ENCODE results near the gene GRIK4.

Gene GRIK4

GRCh38 chr11:120827820-120828219, 316.3 kb downstream of the GRIK4 start:
- Histone ChIP-seq H3K4me1 (no peaks in the 10 kb centered on the region), H3K27ac (no peak overlapping the region), H3K36me3 (no peaks in the 10 kb centered on the region), H3K4me2 (no peak overlapping the region), H3K4me3 (no peak overlapping the region), H4K20me1 (no peaks in the 10 kb centered on the region), H3K27me3 (no peaks in the 10 kb centered on the region), H3K9me3 (no peaks in the 10 kb centered on the region), H3K9ac (no peak overlapping the region)
- no peak for TF ChIP-seq Cebpa-rat (IDR thresholded peaks at IDR 0.05)

GRCh38 chr11:120828847-120829246, 317.3 kb downstream of the GRIK4 start:
- TF ChIP-seq Cebpa-rat (IDR thresholded peaks at IDR 0.05) = no peak
- H3K4me2 ChIP-seq = no peak overlapping the region
- no peaks in the 10 kb centered on the region for H3K9me3 ChIP-seq
- no peak overlapping the region for H3K4me3 ChIP-seq
- H3K4me1 ChIP-seq = no peaks in the 10 kb centered on the region
- H4K20me1 ChIP-seq = no peaks in the 10 kb centered on the region
- no peaks in the 10 kb centered on the region for H3K36me3 ChIP-seq
- H3K27me3 ChIP-seq = no peaks in the 10 kb centered on the region
- no peak overlapping the region for H3K9ac ChIP-seq
- H3K27ac ChIP-seq = no peak overlapping the region

- no peak for TF ChIP-seq Cebpa-rat (IDR thresholded peaks at IDR 0.05)
- no peaks in the 10 kb centered on the region for H3K9me3 ChIP-seq
- no peaks in the 10 kb centered on the region for H3K36me3 ChIP-seq
- H3K9ac ChIP-seq = no peak overlapping the region
- no peaks in the 10 kb centered on the region for H3K27me3 ChIP-seq
- H3K4me2 ChIP-seq = no peak overlapping the region
- H3K4me1 ChIP-seq = no peaks in the 10 kb centered on the region
- H3K4me3 ChIP-seq = no peak overlapping the region
- no peak overlapping the region for H3K27ac ChIP-seq
- no peaks in the 10 kb centered on the region for H4K20me1 ChIP-seq
Observed at GRCh38 chr11:120830085-120830620, 318.6 kb downstream of the GRIK4 start.

DNA sequence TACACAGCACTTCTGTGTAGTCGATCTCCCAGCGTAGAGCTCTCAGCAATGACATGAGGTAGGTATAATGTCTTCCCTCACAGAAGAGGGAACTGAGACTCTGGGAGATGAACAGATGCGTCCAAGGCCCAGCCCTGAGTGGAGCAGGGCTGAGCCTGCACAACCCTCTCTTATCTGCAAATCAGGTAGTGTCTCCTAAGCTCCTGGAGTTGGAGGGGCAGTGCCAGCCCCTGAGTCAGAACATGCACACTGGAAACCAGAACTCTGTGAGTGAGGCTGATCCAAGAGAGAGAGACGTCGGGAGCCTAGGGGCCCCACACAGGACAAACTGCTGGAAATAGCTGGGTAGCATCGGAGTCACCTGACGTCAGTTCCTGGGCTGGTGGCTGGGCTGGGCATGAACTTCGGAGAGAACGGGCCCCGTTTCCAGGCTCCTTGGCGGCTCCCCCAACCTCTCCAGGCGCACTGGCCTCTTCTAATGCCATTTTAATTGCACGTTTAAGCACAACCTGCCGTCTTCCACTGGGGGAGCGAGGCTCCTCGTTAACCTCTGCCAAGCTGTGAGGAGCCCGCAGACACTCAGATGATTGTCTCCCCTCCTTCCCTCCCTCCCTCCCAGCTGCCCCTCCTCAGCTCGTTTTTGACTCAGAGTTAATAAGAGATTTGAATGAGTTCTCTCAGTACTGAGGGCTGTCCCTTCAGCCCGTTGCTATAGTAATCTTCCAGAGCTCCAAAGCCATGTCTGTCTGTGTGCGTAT, 321.1 kb downstream of the GRIK4 start:
- Histone ChIP-seq H3K4me3 (no peak overlapping the region), H3K4me1 (no peaks in the 10 kb centered on the region), H3K27ac (no peak overlapping the region), H3K36me3 (no peaks in the 10 kb centered on the region), H3K4me2 (no peak overlapping the region), H3K27me3 (no peaks in the 10 kb centered on the region), H4K20me1 (no peaks in the 10 kb centered on the region), H3K9ac (no peak overlapping the region), H3K9me3 (no peaks in the 10 kb centered on the region)
- no peak for TF ChIP-seq Cebpa-rat (IDR thresholded peaks at IDR 0.05)

DNA sequence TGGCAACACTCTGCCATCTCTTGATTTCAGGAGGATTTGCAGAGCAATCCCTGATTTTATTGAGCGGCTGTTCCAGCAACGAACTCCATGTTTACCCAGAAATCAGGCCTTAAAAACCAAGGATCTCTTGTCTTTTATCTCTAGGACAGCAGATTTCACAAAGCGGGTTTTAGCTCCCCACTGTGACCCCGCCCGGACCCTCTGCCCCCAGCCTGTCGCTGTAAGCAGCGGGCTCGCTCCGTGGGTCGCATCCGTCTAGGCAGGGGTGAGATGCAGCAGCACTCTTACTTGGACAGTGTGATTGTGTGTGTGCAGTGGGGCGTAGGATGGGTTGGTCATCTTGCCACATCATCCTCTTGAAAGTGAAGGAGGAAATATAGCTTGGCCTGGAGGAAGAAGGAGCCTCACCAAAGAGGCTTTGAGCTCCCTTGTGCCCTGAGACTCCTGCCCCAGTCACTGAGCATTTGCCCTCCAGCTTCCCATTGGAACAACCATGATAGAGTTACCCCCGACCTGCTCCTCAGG, 323.2 kb downstream of the GRIK4 start:
- Histone ChIP-seq H3K36me3 (no peaks in the 10 kb centered on the region), H3K9ac (no peak overlapping the region), H3K9me3 (no peaks in the 10 kb centered on the region), H3K4me1 (peaks cover 10% of the 10 kb centered on the region), H3K27ac (no peak overlapping the region), H3K4me3 (no peak overlapping the region), H3K4me2 (no peak overlapping the region), H3K27me3 (no peaks in the 10 kb centered on the region), H4K20me1 (no peaks in the 10 kb centered on the region)
- no peak for TF ChIP-seq Cebpa-rat (IDR thresholded peaks at IDR 0.05)

- Histone ChIP-seq H3K36me3 (no peaks in the 10 kb centered on the region), H3K4me3 (no peak overlapping the region), H3K9me3 (no peaks in the 10 kb centered on the region), H3K27ac (no peak overlapping the region), H3K27me3 (no peaks in the 10 kb centered on the region), H3K4me2 (no peak overlapping the region), H3K9ac (no peak overlapping the region), H3K4me1 (peaks cover 20% of the 10 kb centered on the region), H4K20me1 (no peaks in the 10 kb centered on the region)
- no peak for TF ChIP-seq Cebpa-rat (IDR thresholded peaks at IDR 0.05)
Observed at GRCh38 chr11:120835601-120836228, 324.2 kb downstream of the GRIK4 start.

- H3K4me1 ChIP-seq = peaks cover 20% of the 10 kb centered on the region
- H3K9ac ChIP-seq = no peak overlapping the region
- no peaks in the 10 kb centered on the region for H4K20me1 ChIP-seq
- no peak for TF ChIP-seq Cebpa-rat (IDR thresholded peaks at IDR 0.05)
- H3K9me3 ChIP-seq = no peaks in the 10 kb centered on the region
- H3K4me3 ChIP-seq = no peak overlapping the region
- no peak overlapping the region for H3K27ac ChIP-seq
- no peaks in the 10 kb centered on the region for H3K36me3 ChIP-seq
- H3K27me3 ChIP-seq = no peaks in the 10 kb centered on the region
- no peak overlapping the region for H3K4me2 ChIP-seq
Observed at GRCh38 chr11:120837696-120838095, 326.1 kb downstream of the GRIK4 start.

DNA sequence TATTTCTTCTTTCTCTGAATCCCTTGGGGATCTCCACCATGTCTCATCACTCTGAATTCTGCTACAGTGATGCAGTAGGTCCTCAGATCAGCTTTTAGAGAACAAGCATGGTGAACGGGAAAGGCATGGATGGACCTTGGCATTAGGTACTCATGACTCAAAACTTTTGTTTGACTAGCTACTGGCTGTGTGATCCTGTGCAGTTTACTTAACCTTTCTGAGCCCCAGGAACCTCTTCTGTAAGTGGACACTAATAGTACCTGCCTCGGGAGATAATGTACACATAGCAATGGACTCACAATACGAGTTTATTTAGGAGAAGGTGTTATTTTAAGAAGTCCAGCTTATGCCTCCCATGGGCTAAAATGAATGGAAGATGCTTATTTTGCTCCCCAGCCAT, 327.7 kb downstream of the GRIK4 start:
- no peak overlapping the region for H3K27ac ChIP-seq
- no peaks in the 10 kb centered on the region for H4K20me1 ChIP-seq
- H3K36me3 ChIP-seq = no peaks in the 10 kb centered on the region
- no peak for TF ChIP-seq Cebpa-rat (IDR thresholded peaks at IDR 0.05)
- peak overlapping the region; percentile 61; the same call in 1 of the 2 replicates for H3K4me2 ChIP-seq
- H3K9me3 ChIP-seq = no peaks in the 10 kb centered on the region
- no peaks in the 10 kb centered on the region for H3K27me3 ChIP-seq
- H3K4me3 ChIP-seq = no peak overlapping the region
- H3K4me1 ChIP-seq = peaks cover 20% of the 10 kb centered on the region
- no peak overlapping the region for H3K9ac ChIP-seq

DNA sequence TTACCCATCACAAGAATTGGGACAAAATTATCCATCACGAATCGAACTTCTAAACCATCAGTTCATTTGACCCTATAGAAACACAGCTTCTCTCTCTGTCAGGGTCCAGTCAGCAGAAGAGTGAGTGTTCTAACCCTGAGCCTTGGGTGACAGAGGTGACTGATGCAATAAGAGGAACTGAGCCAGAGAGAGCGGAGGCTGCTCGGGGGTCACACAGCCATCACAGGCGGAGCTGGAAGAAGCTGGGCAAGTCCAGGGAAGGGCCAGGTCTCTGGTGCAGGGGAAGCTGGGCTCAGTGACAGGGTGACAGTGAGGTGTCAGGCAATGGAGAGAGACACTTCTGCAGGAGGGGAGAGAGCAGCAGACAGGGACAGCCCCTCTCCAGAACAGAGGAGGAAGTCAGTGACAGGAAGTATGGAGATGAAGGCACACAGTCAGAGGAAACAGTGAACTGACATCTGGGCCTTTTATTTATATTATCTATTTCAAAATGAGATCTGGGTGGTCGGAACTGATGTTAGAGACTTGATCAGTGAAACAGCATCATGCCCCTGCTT, 328.4 kb downstream of the GRIK4 start:
- no peak for TF ChIP-seq Cebpa-rat (IDR thresholded peaks at IDR 0.05)
- H3K9me3 ChIP-seq = no peaks in the 10 kb centered on the region
- H3K27ac ChIP-seq = peak overlapping the region; percentile 47; the same call in 1 of the 2 replicates
- H3K27me3 ChIP-seq = no peaks in the 10 kb centered on the region
- H3K4me3 ChIP-seq = no peak overlapping the region
- H3K4me2 ChIP-seq = peak overlapping the region; percentile 61
- no peaks in the 10 kb centered on the region for H4K20me1 ChIP-seq
- no peaks in the 10 kb centered on the region for H3K36me3 ChIP-seq
- peaks cover 20% of the 10 kb centered on the region for H3K4me1 ChIP-seq
- H3K9ac ChIP-seq = no peak overlapping the region

GRCh38 chr11:120840661-120841060, 329.1 kb downstream of the GRIK4 start:
- H3K4me3 ChIP-seq = no peak overlapping the region
- no peaks in the 10 kb centered on the region for H3K36me3 ChIP-seq
- no peak for TF ChIP-seq Cebpa-rat (IDR thresholded peaks at IDR 0.05)
- no peaks in the 10 kb centered on the region for H3K9me3 ChIP-seq
- H3K27me3 ChIP-seq = no peaks in the 10 kb centered on the region
- H3K4me1 ChIP-seq = peaks cover 20% of the 10 kb centered on the region
- no peak overlapping the region for H3K9ac ChIP-seq
- no peaks in the 10 kb centered on the region for H4K20me1 ChIP-seq
- peak overlapping the region; percentile 61 for H3K4me2 ChIP-seq
- H3K27ac ChIP-seq = peak overlapping the region; percentile 47; the same call in 1 of the 2 replicates
